A549 (cell line): ENCODE data around the gene ATOSA. TPM values are rescaled to one million over a fixed set of nuclear protein-coding genes. Genes with fewer than 3 reads are reported as not detected.
A peak's percentile ranks its signal among the peaks of the same experiment; 100 is the strongest.

Experiments used
- ATAC-seq, 2 experiments: fragments of 200-7000 bp in 1 of 2; fragments of >200 bp in 1 of 2; cut with Nextera tagmentation in 1 of 2; cut with Tn5 transposase in 1 of 2; 3 replicates each; pipeline versions ENCODE4 v1.8.0 to v1.9.1; 2018 to 2020; ENCODE audit warnings: mild to moderate bottlenecking in 1 of 2, moderate library complexity in 1 of 2
- CTCF ChIA-PET: fragments of 300-600 bp; sonication (Branson Sonifier 250); formaldehyde crosslinking; extraction: SDS; loops from one replicate; lab custom pipeline; 2021; ENCODE audit warnings: antibody characterized with exemption, inconsistent platforms; lab: Yijun Ruan, JAX
- POLR2A ChIA-PET: fragments of 350-600 bp; formaldehyde crosslinking; extraction: SDS; loops from one replicate; lab custom pipeline; 2021; ENCODE audit warnings: antibody characterized with exemption, inconsistent platforms; lab: Yijun Ruan, JAX
- DNase-seq, 2 experiments: peaks; one replicate each; pipeline versions ENCODE4 v3.0.0 to v3.0.0-alpha.2; 2011 to 2016; ENCODE audit warnings: low read depth in 1 of 2, low spot score in 1 of 2
- FAIRE-seq: peaks from 2 replicates; lab custom pipeline; 2011; peaks lifted over from hg19 to GRCh38; lab: Jason Lieb, UNC
- H3K27ac ChIP-seq, 2 experiments: fragments of >200 bp; sonication (Bioruptor Twin); formaldehyde crosslinking; 3 replicates each; pipeline ENCODE4 v1.5.1; 2016 to 2017
- H3K4me1 ChIP-seq: fragments of >200 bp; sonication (Bioruptor Twin); formaldehyde crosslinking; 3 replicates; pipeline ENCODE4 v1.6.1; 2016
- H3K4me2 ChIP-seq: fragments of >200 bp; sonication (Bioruptor Twin); formaldehyde crosslinking; 3 replicates; pipeline ENCODE4 v1.6.1; 2016
- H3K4me3 ChIP-seq: fragments of >200 bp; sonication (Bioruptor Twin); formaldehyde crosslinking; 3 replicates; pipeline ENCODE4 v1.5.1; 2016
- H3K9me3 ChIP-seq: fragments of >200 bp; sonication (Bioruptor Twin); formaldehyde crosslinking; 3 replicates; pipeline ENCODE4 v1.6.1; 2016
- BHLHE40 ChIP-seq: IDR thresholded peaks from 2 replicates; pipeline ENCODE4 v1.6.1; 2012; ENCODE audit warnings: low read depth, low read length, inconsistent platforms
- CHD4 ChIP-seq: fragments of 200-600 bp; sonication (generic); IDR thresholded peaks from 2 replicates; pipeline ENCODE4 v1.6.1; 2016; ENCODE audit warnings: antibody characterized with exemption, mild to moderate bottlenecking, borderline replicate concordance
- EP300 ChIP-seq, 2 experiments: fragments of >200 bp; sonication (Bioruptor Twin); formaldehyde crosslinking; IDR thresholded peaks; 2 replicates in 1 of 2; 3 replicates in 1 of 2; pipeline ENCODE4 v1.6.1; 2016 to 2017
- GATA3 ChIP-seq: IDR thresholded peaks from 2 replicates; pipeline ENCODE4 v1.6.1; 2012; ENCODE audit warnings: borderline replicate concordance
- HDAC2 ChIP-seq: fragments of 200-600 bp; sonication (generic); IDR thresholded peaks from 2 replicates; pipeline ENCODE4 v1.6.1; 2016
- HOXB13 ChIP-seq: fragments of 250-450 bp; sonication (Bioruptor Pico); IDR thresholded peaks from 2 replicates; pipeline ENCODE4 v1.5.0; 2020; ENCODE audit warnings: low read depth, mild to moderate bottlenecking, moderate library complexity
- JUNB ChIP-seq: fragments of >200 bp; sonication (Bioruptor Twin); formaldehyde crosslinking; IDR thresholded peaks from 2 replicates; pipeline ENCODE4 v1.6.1; 2016
- KDM5A ChIP-seq: fragments of 200-600 bp; sonication (generic); IDR thresholded peaks from 2 replicates; pipeline ENCODE4 v1.6.1; 2016; ENCODE audit warnings: antibody characterized with exemption, mild to moderate bottlenecking
- NR3C1 ChIP-seq: fragments of >200 bp; sonication (Bioruptor Twin); formaldehyde crosslinking; IDR thresholded peaks from 3 replicates; pipeline ENCODE4 v1.6.1; 2017
- POLR2AphosphoS2 ChIP-seq: conservative IDR thresholded peaks from 2 replicates; pipeline ENCODE4 v1.6.1; 2012; ENCODE audit warnings: low read length, improper control_type of control experiment, inconsistent platforms
- RCOR1 ChIP-seq: fragments of 150-350 bp; IDR thresholded peaks from 2 replicates; pipeline ENCODE4 v1.6.1; 2014; ENCODE audit warnings: antibody characterized with exemption, low read length, low read depth
- REST ChIP-seq: fragments of 200-600 bp; sonication (generic); IDR thresholded peaks from 2 replicates; pipeline ENCODE4 v1.6.1; 2016; ENCODE audit warnings: antibody characterized with exemption, mild to moderate bottlenecking, moderate library complexity
- RFX5 ChIP-seq: fragments of 450-650 bp; IDR thresholded peaks from 2 replicates; pipeline ENCODE4 v1.7.1; 2014; ENCODE audit warnings: antibody characterized with exemption, mild to moderate bottlenecking, moderate library complexity
- TP53 ChIP-seq: fragments of 250-450 bp; sonication (Bioruptor Pico); IDR thresholded peaks from 2 replicates; pipeline ENCODE4 v1.5.0; 2021; ENCODE audit warnings: mild to moderate bottlenecking, moderate library complexity
- ZC3H11A ChIP-seq: fragments of 450-650 bp; IDR thresholded peaks from 2 replicates; pipeline ENCODE4 v1.6.1; 2014; ENCODE audit warnings: antibody characterized with exemption, mild to moderate bottlenecking
- ZFP36 ChIP-seq: fragments of 450-650 bp; IDR thresholded peaks from 2 replicates; pipeline ENCODE4 v1.6.1; 2014; ENCODE audit warnings: borderline replicate concordance; ENCODE audit not compliant: partially characterized antibody
- ZSCAN20 ChIP-seq: fragments of 250-450 bp; sonication (Bioruptor Pico); IDR thresholded peaks from 2 replicates; pipeline ENCODE4 v1.8.0; 2022; ENCODE audit warnings: mild to moderate bottlenecking, moderate library complexity
- WGBS: methylation state at CpG from one replicate; pipeline ENCODE4 v1.1.6; 2017; ENCODE audit errors: missing lambda C conversion rate; 5-methylcytosine and 5-hydroxymethylcytosine counted together
- polyA plus RNA-seq, 4 experiments: library from polyadenylated mRNA; depleted of rRNA in 3 of 4; stranded (reverse); fragments of >200 nt; fragmentation: RNase III in 1 of 4; extraction: RNeasy Plus Mini Kit Qiagen cat#74134 plus additional on column Dnase treatment in 1 of 4; gene quantifications; 2 replicates in 3 of 4; 3 replicates in 1 of 4; pipeline ENCODE4 v1.2.3, GENCODE V29; 2011 to 2017
- TF ChIP-seq, protein P1 (sequence below): IDR thresholded peaks from 2 replicates; pipeline ENCODE4 v1.6.1; 2012; ENCODE audit warnings: low read depth, borderline replicate concordance
- TF ChIP-seq, protein P2 (sequence below): fragments of 450-650 bp; IDR thresholded peaks from 2 replicates; pipeline ENCODE4 v1.6.1; 2014; ENCODE audit warnings: antibody characterized with exemption

Gene ATOSA
- polyA plus RNA-seq, 2 of the 4 experiments (the other 2 are of a cell fraction) = 10.0 to 22.6 TPM

GRCh38 chr15:52673312-52673711 is 5.9 kb downstream of the ATOSA start:
- CTCF ChIA-PET = interaction anchor here (1.1 to 1.7 kb wide), 4 partner anchors 15 to 348 kb away, joined by 3 to 6 read pairs (median 3); no protein-coding TSS in a partner anchor
- FAIRE-seq (peak; percentile 77), DNase-seq (no peak), ATAC-seq (no peak)
- Histone ChIP-seq H3K4me3 (no peak overlapping the region), H3K27ac (no peak overlapping the region), H3K4me2 (no peak overlapping the region), H3K4me1 (peaks cover 11% of the 10 kb centered on the region; the same call in 2 of the 3 replicates), H3K9me3 (no peaks in the 10 kb centered on the region)
- 63% methylated on average over 2 of the region's 2 CpGs for WGBS
- POLR2A ChIA-PET = interaction anchor here (1.2 kb wide), 1 partner anchor 22 kb away, joined by 3 read pairs; no protein-coding TSS in a partner anchor
- TF ChIP-seq ZC3H11A = no peak
- no peak for TF ChIP-seq POLR2AphosphoS2
- TF ChIP-seq REST = no peak
- no peak for TF ChIP-seq GATA3
- TF ChIP-seq KDM5A = no peak
- no peak for TF ChIP-seq HDAC2

DNA sequence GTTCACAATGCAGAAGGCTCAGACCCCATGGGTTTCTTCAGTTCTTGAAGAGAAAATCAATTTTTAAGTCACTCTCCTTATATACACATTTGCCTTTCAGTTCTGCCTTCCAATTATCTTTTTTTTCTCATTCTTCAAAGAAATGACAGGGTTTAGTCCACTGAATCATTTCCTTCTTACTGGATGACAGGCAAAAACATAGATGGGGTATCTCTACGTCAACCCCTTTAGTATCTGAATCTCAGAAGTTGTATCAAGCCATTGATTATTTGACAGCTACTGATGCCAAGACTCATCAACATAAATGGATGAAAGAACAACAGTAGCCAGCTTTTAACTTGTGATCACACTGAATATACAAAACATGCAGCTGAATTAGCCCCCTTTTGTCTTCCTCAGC is 6.5 kb downstream of the ATOSA start:
- DNase-seq (no peak), ATAC-seq (no peak), FAIRE-seq (no peak)
- TF ChIP-seq TP53 = no peak
- TF ChIP-seq ZSCAN20 (CRISPR knock-in tag) = no peak
- TF ChIP-seq, protein P1, sequence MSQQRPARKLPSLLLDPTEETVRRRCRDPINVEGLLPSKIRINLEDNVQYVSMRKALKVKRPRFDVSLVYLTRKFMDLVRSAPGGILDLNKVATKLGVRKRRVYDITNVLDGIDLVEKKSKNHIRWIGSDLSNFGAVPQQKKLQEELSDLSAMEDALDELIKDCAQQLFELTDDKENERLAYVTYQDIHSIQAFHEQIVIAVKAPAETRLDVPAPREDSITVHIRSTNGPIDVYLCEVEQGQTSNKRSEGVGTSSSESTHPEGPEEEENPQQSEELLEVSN = no peak
- no peak for TF ChIP-seq JUNB
- Histone ChIP-seq H3K4me2 (no peak overlapping the region), H3K4me1 (peaks cover 11% of the 10 kb centered on the region; the same call in 2 of the 3 replicates), H3K4me3 (no peak overlapping the region), H3K9me3 (no peaks in the 10 kb centered on the region), H3K27ac (no peak overlapping the region)
- CTCF ChIA-PET = interaction anchor here (1.7 kb wide), 1 partner anchor 14 kb away, joined by 6 read pairs; no protein-coding TSS in a partner anchor
- POLR2A ChIA-PET = no interaction called here
- WGBS = 94% methylated on average over 1 of the region's 1 CpG

- no peak overlapping the region for H3K4me2 ChIP-seq
- no peak for TF ChIP-seq BHLHE40
- no peak for TF ChIP-seq RFX5
- no peak for TF ChIP-seq CHD4
- TF ChIP-seq RCOR1 = no peak
- TF ChIP-seq HDAC2 = no peak
- TF ChIP-seq, protein P2, sequence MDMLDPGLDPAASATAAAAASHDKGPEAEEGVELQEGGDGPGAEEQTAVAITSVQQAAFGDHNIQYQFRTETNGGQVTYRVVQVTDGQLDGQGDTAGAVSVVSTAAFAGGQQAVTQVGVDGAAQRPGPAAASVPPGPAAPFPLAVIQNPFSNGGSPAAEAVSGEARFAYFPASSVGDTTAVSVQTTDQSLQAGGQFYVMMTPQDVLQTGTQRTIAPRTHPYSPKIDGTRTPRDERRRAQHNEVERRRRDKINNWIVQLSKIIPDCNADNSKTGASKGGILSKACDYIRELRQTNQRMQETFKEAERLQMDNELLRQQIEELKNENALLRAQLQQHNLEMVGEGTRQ = no peak
- TF ChIP-seq NR3C1 = no peak
- TF ChIP-seq KDM5A = no peak
- TF ChIP-seq ZFP36 = no peak
- no peak for TF ChIP-seq EP300 (IDR thresholded peaks at IDR 0.05)
- no peak for TF ChIP-seq HOXB13 (CRISPR knock-in tag)
- no peak for FAIRE-seq
- no peaks in the 10 kb centered on the region for H3K4me1 ChIP-seq
- WGBS = 89% methylated on average over 5 of the region's 5 CpGs
- DNase-seq = no peak
- ChIA-PET POLR2A (no interaction called here), CTCF (interaction anchor here (0.6 kb wide), 1 partner anchor 1020 kb away, joined by 3 read pairs; no protein-coding TSS in a partner anchor)
- no peak for ATAC-seq
- H3K4me3 ChIP-seq = no peak overlapping the region
- no peaks in the 10 kb centered on the region for H3K9me3 ChIP-seq
- H3K27ac ChIP-seq = no peak overlapping the region
Observed at GRCh38 chr15:52670087-52670486, 9.1 kb downstream of the ATOSA start.
